ENCODE measurements around the gene KLK14.

- TF ChIP-seq POLR2A (IDR thresholded peaks at IDR 0.05) (no peak), CTCF (IDR thresholded peaks at IDR 0.05) (no peak)
These were observed 39.7 kb upstream of the KLK14 start for GRCh38 chr19:51122112-51122981.

Data from lower leg skin (tissue), 3 donors.